Neutrophil (primary cell): ENCODE results near the gene CST8.

Source experiments
- H3K27ac ChIP-seq: fragments of 200-600 bp; sonication (generic); 2 replicates; pipeline ENCODE4 v1.5.1; 2016; ENCODE audit warnings: mild to moderate bottlenecking, moderate library complexity
- H3K27me3 ChIP-seq: fragments of 200-600 bp; sonication (generic); 2 replicates; pipeline ENCODE4 v1.6.0; 2016; ENCODE audit warnings: mild to moderate bottlenecking
- H3K36me3 ChIP-seq: fragments of 200-600 bp; sonication (generic); 2 replicates; pipeline ENCODE4 v1.5.1; 2017
- H3K4me1 ChIP-seq, 2 experiments: fragments of 200-600 bp in 1 of 2; sonication (generic) in 1 of 2; 1 replicate in 1 of 2; 2 replicates in 1 of 2; pipeline versions ENCODE4 v1.5.1 to v1.6.1; 2013 to 2016; ENCODE audit warnings: low read depth in 1 of 2, low read length in 1 of 2, mild to moderate bottlenecking in 1 of 2, moderate library complexity in 1 of 2; ENCODE audit not compliant: control insufficient read depth in 1 of 2, insufficient read depth in 1 of 2
- H3K4me3 ChIP-seq, 2 experiments: fragments of 200-600 bp in 1 of 2; sonication (generic) in 1 of 2; 1 replicate in 1 of 2; 2 replicates in 1 of 2; pipeline ENCODE4 v1.5.1; 2013 to 2016; ENCODE audit warnings: low read depth in 1 of 2, low read length in 1 of 2, mild to moderate bottlenecking in 1 of 2, moderate library complexity in 1 of 2
- H3K9me3 ChIP-seq: fragments of 200-600 bp; sonication (generic); 2 replicates; pipeline ENCODE4 v1.5.1; 2016
- TF ChIP-seq, protein P1 (sequence below): fragments of 200-600 bp; sonication (generic); IDR thresholded peaks from 2 replicates; pipeline ENCODE4 v1.5.1; 2016; ENCODE audit warnings: antibody characterized with exemption

The CST8 gene

DNA sequence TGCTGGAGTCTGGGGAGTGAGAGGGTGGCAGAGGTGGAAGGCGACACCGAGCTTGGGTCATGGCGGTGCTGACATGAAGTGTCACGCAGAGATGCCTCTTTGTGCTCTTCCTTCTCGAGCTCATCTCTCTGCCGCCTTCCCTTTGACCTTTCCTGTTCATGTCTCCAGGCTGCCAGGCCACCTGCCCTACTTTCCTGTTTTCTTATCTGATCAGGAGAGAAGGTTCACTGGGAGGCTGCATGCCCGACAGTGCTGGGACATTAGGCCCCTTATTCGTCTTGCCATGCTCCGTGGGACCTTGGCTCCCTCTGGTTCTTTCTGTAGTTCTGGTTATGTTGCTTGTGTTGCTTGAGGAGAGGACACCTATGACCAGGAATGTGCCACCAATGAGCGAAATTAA lies 33.2 kb downstream of the CST8 start:
- Histone ChIP-seq H3K27me3 (no peaks in the 10 kb centered on the region), H3K36me3 (no peaks in the 10 kb centered on the region), H3K27ac (no peak overlapping the region), H3K4me1 (no peaks in the 10 kb centered on the region), H3K9me3 (no peaks in the 10 kb centered on the region), H3K4me3 (no peak overlapping the region)
- TF ChIP-seq, protein P1, sequence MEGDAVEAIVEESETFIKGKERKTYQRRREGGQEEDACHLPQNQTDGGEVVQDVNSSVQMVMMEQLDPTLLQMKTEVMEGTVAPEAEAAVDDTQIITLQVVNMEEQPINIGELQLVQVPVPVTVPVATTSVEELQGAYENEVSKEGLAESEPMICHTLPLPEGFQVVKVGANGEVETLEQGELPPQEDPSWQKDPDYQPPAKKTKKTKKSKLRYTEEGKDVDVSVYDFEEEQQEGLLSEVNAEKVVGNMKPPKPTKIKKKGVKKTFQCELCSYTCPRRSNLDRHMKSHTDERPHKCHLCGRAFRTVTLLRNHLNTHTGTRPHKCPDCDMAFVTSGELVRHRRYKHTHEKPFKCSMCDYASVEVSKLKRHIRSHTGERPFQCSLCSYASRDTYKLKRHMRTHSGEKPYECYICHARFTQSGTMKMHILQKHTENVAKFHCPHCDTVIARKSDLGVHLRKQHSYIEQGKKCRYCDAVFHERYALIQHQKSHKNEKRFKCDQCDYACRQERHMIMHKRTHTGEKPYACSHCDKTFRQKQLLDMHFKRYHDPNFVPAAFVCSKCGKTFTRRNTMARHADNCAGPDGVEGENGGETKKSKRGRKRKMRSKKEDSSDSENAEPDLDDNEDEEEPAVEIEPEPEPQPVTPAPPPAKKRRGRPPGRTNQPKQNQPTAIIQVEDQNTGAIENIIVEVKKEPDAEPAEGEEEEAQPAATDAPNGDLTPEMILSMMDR: no peak

DNA sequence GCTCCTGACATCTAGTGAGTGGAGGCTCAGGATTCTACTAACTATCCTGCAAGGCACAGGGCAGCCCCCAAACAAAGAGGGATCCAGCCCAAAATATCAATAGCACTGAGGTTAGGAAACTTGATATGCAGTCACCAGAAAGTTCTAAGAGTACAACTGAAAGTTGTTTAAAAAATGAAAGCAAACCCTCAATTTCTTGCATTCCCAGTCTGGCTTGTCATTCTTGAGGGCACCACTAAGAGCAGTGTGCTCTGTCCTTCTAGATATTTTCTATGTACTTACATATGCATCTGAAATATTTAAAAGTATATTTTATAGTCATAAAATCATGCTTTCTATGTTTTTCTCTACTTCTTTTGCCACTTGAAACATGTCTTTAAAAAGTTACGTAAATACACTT lies 35.9 kb downstream of the CST8 start:
- H3K4me1 ChIP-seq: no peaks in the 10 kb centered on the region
- H3K27ac ChIP-seq: no peak overlapping the region
- no peaks in the 10 kb centered on the region for H3K9me3 ChIP-seq
- no peaks in the 10 kb centered on the region for H3K36me3 ChIP-seq
- H3K27me3 ChIP-seq: no peaks in the 10 kb centered on the region
- TF ChIP-seq, protein P1: no peak
- H3K4me3 ChIP-seq: no peak overlapping the region

DNA sequence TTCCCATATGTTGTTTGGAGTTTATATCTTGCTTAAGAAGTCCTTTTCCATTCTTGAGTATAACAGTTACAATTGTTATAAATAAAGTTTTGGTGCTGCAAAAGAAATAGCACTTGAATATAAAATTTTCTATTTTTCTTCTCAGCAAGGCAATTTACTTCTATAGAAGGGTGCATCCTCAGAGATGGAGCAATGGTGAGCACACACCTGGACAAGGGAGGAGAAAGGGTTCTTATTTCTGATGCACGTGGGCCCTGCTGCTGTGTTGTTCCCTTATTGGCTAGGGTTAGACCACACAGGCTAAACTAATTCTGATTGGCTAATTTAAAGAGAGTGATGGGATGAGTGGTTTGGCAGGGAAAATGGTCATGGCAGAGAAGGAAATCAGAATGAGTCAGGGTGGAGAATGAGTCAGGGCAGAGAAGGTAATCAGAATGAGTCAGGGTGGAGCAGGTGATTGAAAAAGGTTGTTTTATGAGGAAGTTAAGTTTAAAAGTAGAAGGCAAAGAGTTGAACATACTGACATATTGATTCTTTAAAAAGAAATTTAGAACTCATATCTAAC lies 38.0 kb downstream of the CST8 start:
- Histone ChIP-seq H3K4me1 (no peaks in the 10 kb centered on the region), H3K36me3 (no peaks in the 10 kb centered on the region), H3K27me3 (no peaks in the 10 kb centered on the region), H3K9me3 (no peaks in the 10 kb centered on the region), H3K27ac (no peak overlapping the region), H3K4me3 (no peak overlapping the region)
- TF ChIP-seq, protein P1: no peak

DNA sequence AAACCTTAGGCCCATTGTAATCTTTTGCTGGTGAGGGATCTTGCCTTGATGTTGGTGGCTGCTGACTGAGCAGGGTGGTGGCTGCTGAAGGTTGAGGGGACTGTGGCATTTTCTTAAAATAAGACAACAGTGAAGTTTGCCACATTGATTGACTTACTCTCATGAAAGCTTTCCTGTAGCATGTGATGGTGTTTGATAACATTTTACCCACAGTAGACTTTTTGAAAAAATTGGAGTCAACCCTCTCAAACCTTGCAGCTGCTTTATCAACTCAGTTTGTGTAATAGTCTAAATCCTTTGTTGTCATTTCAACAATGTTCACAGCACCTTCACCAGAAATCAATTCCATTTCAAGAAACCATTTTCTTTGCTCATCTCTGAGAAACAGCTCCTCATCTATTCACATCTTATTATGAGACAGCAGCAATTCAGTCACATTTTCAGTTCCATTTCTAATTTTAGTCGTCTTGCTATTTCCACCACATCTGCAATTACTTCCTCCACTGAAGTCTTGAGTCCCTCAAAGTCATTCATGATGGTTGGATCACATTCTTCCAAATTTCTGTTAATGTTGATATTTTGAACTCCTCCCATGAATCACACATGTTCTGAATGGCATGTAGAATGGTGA lies 40.1 kb downstream of the CST8 start:
- Histone ChIP-seq H3K9me3 (no peaks in the 10 kb centered on the region), H3K36me3 (no peaks in the 10 kb centered on the region), H3K27ac (no peak overlapping the region), H3K27me3 (no peaks in the 10 kb centered on the region), H3K4me1 (no peaks in the 10 kb centered on the region), H3K4me3 (no peak overlapping the region)
- TF ChIP-seq, protein P1: no peak

DNA sequence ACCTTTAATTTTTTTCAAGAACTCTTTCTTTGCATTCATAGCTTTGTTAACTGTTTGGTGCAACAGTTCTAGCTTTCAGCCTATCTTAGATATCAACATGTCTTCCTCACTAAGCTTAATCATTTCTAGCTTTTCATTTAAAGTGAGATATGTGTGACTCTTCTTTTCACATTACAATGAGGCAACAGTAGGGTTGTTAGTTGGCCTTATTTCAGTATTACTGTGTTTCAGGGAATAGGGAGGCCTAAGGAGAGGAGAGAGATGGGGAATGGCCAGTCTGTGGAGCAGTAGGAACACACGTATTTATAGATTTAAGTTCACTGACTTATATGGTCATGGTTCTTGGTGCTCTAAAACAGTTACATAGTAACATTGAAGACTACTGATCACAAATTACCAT lies 41.6 kb downstream of the CST8 start:
- TF ChIP-seq, protein P1: no peak
- H3K4me1 ChIP-seq: no peaks in the 10 kb centered on the region
- no peak overlapping the region for H3K27ac ChIP-seq
- no peaks in the 10 kb centered on the region for H3K9me3 ChIP-seq
- no peak overlapping the region for H3K4me3 ChIP-seq
- no peaks in the 10 kb centered on the region for H3K36me3 ChIP-seq
- no peaks in the 10 kb centered on the region for H3K27me3 ChIP-seq
